ENCODE measurements around the gene PLCG2.

Gene PLCG2

GRCh38 chr16:81823734-81824133, 44.6 kb downstream of the PLCG2 start:
- Histone ChIP-seq H3K27me3 (ENCODE audit: control insufficient read depth in 3 of 3, insufficient read depth in 3 of 3, low read depth in 1 of 3, low read length in 3 of 3) (no peaks in the 10 kb centered on the region), H3K18ac (ENCODE audit: low read length) (no peak overlapping the region), H3K14ac (ENCODE audit: low read length) (no peak overlapping the region), H4K8ac (ENCODE audit: low read depth, low read length) (no peak overlapping the region), H3K4me2 (ENCODE audit: insufficient read depth, low read length, poor library complexity, severe bottlenecking) (no peak overlapping the region), H2AK5ac (ENCODE audit: low read depth, low read length) (no peak overlapping the region), H3K4ac (ENCODE audit: low read length) (no peak overlapping the region), H2BK15ac (ENCODE audit: low read length) (no peak overlapping the region), H3K4me3 (ENCODE audit: low read length in 2 of 2) (no peak overlapping the region), H2BK5ac (ENCODE audit: low read length) (no peak overlapping the region), H3K79me1 (ENCODE audit: low read depth, low read length) (no peaks in the 10 kb centered on the region), H2BK12ac (ENCODE audit: low read length) (no peak overlapping the region), H2AFZ (ENCODE audit: low read length) (no peak overlapping the region), H3K23ac (ENCODE audit: low read depth, low read length, poor library complexity) (no peak overlapping the region), H2BK120ac (ENCODE audit: low read depth, low read length) (no peak overlapping the region), H3K36me3 (replicated peaks in 1 of 2; ENCODE audit: control insufficient read depth in 2 of 2, insufficient read depth in 2 of 2, low read length in 2 of 2) (no peaks in the 10 kb centered on the region), H4K91ac (ENCODE audit: low read depth, low read length, poor library complexity) (no peak overlapping the region), H3K4me1 (ENCODE audit: control insufficient read depth in 2 of 2, insufficient read depth in 1 of 2, low read depth in 1 of 2, low read length in 2 of 2) (peaks cover 0 to 5% of the 10 kb centered on the region in 2 donors), H3K9me3 (replicated peaks in 1 of 2; ENCODE audit: control insufficient read depth in 2 of 2, insufficient read depth in 1 of 2, low read depth in 1 of 2, low read length in 2 of 2) (no peaks in the 10 kb centered on the region), H3K9ac (ENCODE audit: low read depth, low read length, poor library complexity) (no peak overlapping the region), H3K27ac (replicated peaks; ENCODE audit: low read length) (no peak overlapping the region)
- WGBS, 2 donors (ENCODE audit: extremely low coverage in 2 of 2, insufficient read length in 2 of 2, insufficient replicate concordance in 1 of 2), result no CpG with 5 or more reads among the region's 1 CpG
- DNase-seq (ENCODE audit: low spot score), result no peak

- no peak overlapping the region for H3K4ac ChIP-seq (ENCODE audit: low read length)
- no peak overlapping the region for H2BK5ac ChIP-seq (ENCODE audit: low read length)
- H2AFZ ChIP-seq (ENCODE audit: low read length), result no peak overlapping the region
- H3K9me3 ChIP-seq (replicated peaks in 1 of 2; ENCODE audit: control insufficient read depth in 2 of 2, insufficient read depth in 1 of 2, low read depth in 1 of 2, low read length in 2 of 2), result no peaks in the 10 kb centered on the region
- no peak for DNase-seq (ENCODE audit: low spot score)
- no peaks in the 10 kb centered on the region for H3K36me3 ChIP-seq (replicated peaks in 1 of 2; ENCODE audit: control insufficient read depth in 2 of 2, insufficient read depth in 2 of 2, low read length in 2 of 2)
- no peak overlapping the region for H4K91ac ChIP-seq (ENCODE audit: low read depth, low read length, poor library complexity)
- no peak overlapping the region for H3K18ac ChIP-seq (ENCODE audit: low read length)
- H3K27me3 ChIP-seq (ENCODE audit: control insufficient read depth in 3 of 3, insufficient read depth in 3 of 3, low read depth in 1 of 3, low read length in 3 of 3), result no peaks in the 10 kb centered on the region
- no peak overlapping the region for H3K4me3 ChIP-seq (ENCODE audit: low read length in 2 of 2)
- no peak overlapping the region for H2AK5ac ChIP-seq (ENCODE audit: low read depth, low read length)
- H3K23ac ChIP-seq (ENCODE audit: low read depth, low read length, poor library complexity), result no peak overlapping the region
- no peak overlapping the region for H2BK12ac ChIP-seq (ENCODE audit: low read length)
- no CpG with 5 or more reads among the region's 5 CpGs for WGBS, 2 donors (ENCODE audit: extremely low coverage in 2 of 2, insufficient read length in 2 of 2, insufficient replicate concordance in 1 of 2)
- no peak overlapping the region for H3K27ac ChIP-seq (replicated peaks; ENCODE audit: low read length)
- no peak overlapping the region for H3K14ac ChIP-seq (ENCODE audit: low read length)
- no peak overlapping the region for H2BK15ac ChIP-seq (ENCODE audit: low read length)
- no peak overlapping the region for H3K4me2 ChIP-seq (ENCODE audit: insufficient read depth, low read length, poor library complexity, severe bottlenecking)
- H4K8ac ChIP-seq (ENCODE audit: low read depth, low read length), result no peak overlapping the region
- no peak overlapping the region for H3K9ac ChIP-seq (ENCODE audit: low read depth, low read length, poor library complexity)
- H3K4me1 ChIP-seq (ENCODE audit: control insufficient read depth in 2 of 2, insufficient read depth in 1 of 2, low read depth in 1 of 2, low read length in 2 of 2), result peaks cover 0 to 2% of the 10 kb centered on the region in 2 donors
- no peak overlapping the region for H2BK120ac ChIP-seq (ENCODE audit: low read depth, low read length)
- H3K79me1 ChIP-seq (ENCODE audit: low read depth, low read length), result no peaks in the 10 kb centered on the region
These were observed 47.4 kb downstream of the PLCG2 start for GRCh38 chr16:81826523-81826922.

GRCh38 chr16:81830845-81831540, 51.9 kb downstream of the PLCG2 start:
- Histone ChIP-seq H2BK15ac (ENCODE audit: low read length) (no peak overlapping the region), H2AFZ (ENCODE audit: low read length) (no peak overlapping the region), H3K9ac (ENCODE audit: low read depth, low read length, poor library complexity) (no peak overlapping the region), H2BK12ac (ENCODE audit: low read length) (no peak overlapping the region), H4K8ac (ENCODE audit: low read depth, low read length) (no peak overlapping the region), H3K14ac (ENCODE audit: low read length) (no peak overlapping the region), H3K27me3 (ENCODE audit: control insufficient read depth in 3 of 3, insufficient read depth in 3 of 3, low read depth in 1 of 3, low read length in 3 of 3) (no peaks in the 10 kb centered on the region), H4K91ac (ENCODE audit: low read depth, low read length, poor library complexity) (no peak overlapping the region), H2AK5ac (ENCODE audit: low read depth, low read length) (no peak overlapping the region), H2BK5ac (ENCODE audit: low read length) (no peak overlapping the region), H3K4me2 (ENCODE audit: insufficient read depth, low read length, poor library complexity, severe bottlenecking) (no peak overlapping the region), H3K9me3 (replicated peaks in 1 of 2; ENCODE audit: control insufficient read depth in 2 of 2, insufficient read depth in 1 of 2, low read depth in 1 of 2, low read length in 2 of 2) (no peaks in the 10 kb centered on the region), H3K4me3 (ENCODE audit: low read length in 2 of 2) (no peak overlapping the region), H2BK120ac (ENCODE audit: low read depth, low read length) (no peak overlapping the region), H3K4me1 (ENCODE audit: control insufficient read depth in 2 of 2, insufficient read depth in 1 of 2, low read depth in 1 of 2, low read length in 2 of 2) (no peaks in the 10 kb centered on the region), H3K79me1 (ENCODE audit: low read depth, low read length) (no peaks in the 10 kb centered on the region), H3K27ac (replicated peaks; ENCODE audit: low read length) (no peak overlapping the region), H3K18ac (ENCODE audit: low read length) (no peak overlapping the region), H3K23ac (ENCODE audit: low read depth, low read length, poor library complexity) (no peak overlapping the region), H3K4ac (ENCODE audit: low read length) (no peak overlapping the region), H3K36me3 (replicated peaks in 1 of 2; ENCODE audit: control insufficient read depth in 2 of 2, insufficient read depth in 2 of 2, low read length in 2 of 2) (no peaks in the 10 kb centered on the region)
- no peak for DNase-seq (ENCODE audit: low spot score)
- WGBS, 2 donors (ENCODE audit: extremely low coverage in 2 of 2, insufficient read length in 2 of 2, insufficient replicate concordance in 1 of 2), result no CpG with 5 or more reads among the region's 9 CpGs

GRCh38 chr16:81831722-81832126, 52.6 kb downstream of the PLCG2 start:
- Histone ChIP-seq H3K4me1 (ENCODE audit: control insufficient read depth in 2 of 2, insufficient read depth in 1 of 2, low read depth in 1 of 2, low read length in 2 of 2) (peaks cover 0 to 3% of the 10 kb centered on the region in 2 donors), H3K27ac (replicated peaks; ENCODE audit: low read length) (no peak overlapping the region), H2BK5ac (ENCODE audit: low read length) (no peak overlapping the region), H2BK12ac (ENCODE audit: low read length) (no peak overlapping the region), H3K9me3 (replicated peaks in 1 of 2; ENCODE audit: control insufficient read depth in 2 of 2, insufficient read depth in 1 of 2, low read depth in 1 of 2, low read length in 2 of 2) (no peaks in the 10 kb centered on the region), H2AK5ac (ENCODE audit: low read depth, low read length) (no peak overlapping the region), H3K14ac (ENCODE audit: low read length) (no peak overlapping the region), H3K36me3 (replicated peaks in 1 of 2; ENCODE audit: control insufficient read depth in 2 of 2, insufficient read depth in 2 of 2, low read length in 2 of 2) (no peaks in the 10 kb centered on the region), H3K23ac (ENCODE audit: low read depth, low read length, poor library complexity) (no peak overlapping the region), H3K4me3 (ENCODE audit: low read length in 2 of 2) (no peak overlapping the region), H3K27me3 (ENCODE audit: control insufficient read depth in 3 of 3, insufficient read depth in 3 of 3, low read depth in 1 of 3, low read length in 3 of 3) (no peaks in the 10 kb centered on the region), H3K79me1 (ENCODE audit: low read depth, low read length) (no peaks in the 10 kb centered on the region), H4K8ac (ENCODE audit: low read depth, low read length) (no peak overlapping the region), H3K4me2 (ENCODE audit: insufficient read depth, low read length, poor library complexity, severe bottlenecking) (no peak overlapping the region), H2BK120ac (ENCODE audit: low read depth, low read length) (no peak overlapping the region), H4K91ac (ENCODE audit: low read depth, low read length, poor library complexity) (no peak overlapping the region), H3K18ac (ENCODE audit: low read length) (no peak overlapping the region), H3K9ac (ENCODE audit: low read depth, low read length, poor library complexity) (no peak overlapping the region), H2AFZ (ENCODE audit: low read length) (no peak overlapping the region), H2BK15ac (ENCODE audit: low read length) (peak overlapping the region; percentile 44), H3K4ac (ENCODE audit: low read length) (no peak overlapping the region)
- WGBS, 2 donors (ENCODE audit: extremely low coverage in 2 of 2, insufficient read length in 2 of 2, insufficient replicate concordance in 1 of 2), result no CpG with 5 or more reads among the region's 8 CpGs
- DNase-seq (ENCODE audit: low spot score), result no peak

Measured in neuronal stem cell (in vitro differentiated cells).